Body of pancreas (tissue), 4 donors: Measurements from ENCODE around the gene DNAJC5G.
A peak's percentile ranks its signal among the peaks of the same experiment; 100 is the strongest.

Source experiments
- POLR2A ChIP-seq, 3 donors: fragments of 450-650 bp; IDR thresholded peaks; one replicate each; pipeline ENCODE4 v1.6.1; 2016; ENCODE audit warnings: antibody characterized with exemption in 3 of 3, mild to moderate bottlenecking in 2 of 3
- TF ChIP-seq, protein P1 (sequence below), 7 experiments: fragments of 450-650 bp in 4 of 7; fragments of 200-600 bp in 3 of 7; sonication (generic) in 3 of 7; IDR thresholded peaks; one replicate each; pipeline ENCODE4 v1.5.1; 2016 to 2019; ENCODE audit warnings: antibody characterized with exemption in 7 of 7

GRCh38 chr2:27264753-27265535 lies 10.3 kb upstream of the DNAJC5G start:
- TF ChIP-seq, protein P1, sequence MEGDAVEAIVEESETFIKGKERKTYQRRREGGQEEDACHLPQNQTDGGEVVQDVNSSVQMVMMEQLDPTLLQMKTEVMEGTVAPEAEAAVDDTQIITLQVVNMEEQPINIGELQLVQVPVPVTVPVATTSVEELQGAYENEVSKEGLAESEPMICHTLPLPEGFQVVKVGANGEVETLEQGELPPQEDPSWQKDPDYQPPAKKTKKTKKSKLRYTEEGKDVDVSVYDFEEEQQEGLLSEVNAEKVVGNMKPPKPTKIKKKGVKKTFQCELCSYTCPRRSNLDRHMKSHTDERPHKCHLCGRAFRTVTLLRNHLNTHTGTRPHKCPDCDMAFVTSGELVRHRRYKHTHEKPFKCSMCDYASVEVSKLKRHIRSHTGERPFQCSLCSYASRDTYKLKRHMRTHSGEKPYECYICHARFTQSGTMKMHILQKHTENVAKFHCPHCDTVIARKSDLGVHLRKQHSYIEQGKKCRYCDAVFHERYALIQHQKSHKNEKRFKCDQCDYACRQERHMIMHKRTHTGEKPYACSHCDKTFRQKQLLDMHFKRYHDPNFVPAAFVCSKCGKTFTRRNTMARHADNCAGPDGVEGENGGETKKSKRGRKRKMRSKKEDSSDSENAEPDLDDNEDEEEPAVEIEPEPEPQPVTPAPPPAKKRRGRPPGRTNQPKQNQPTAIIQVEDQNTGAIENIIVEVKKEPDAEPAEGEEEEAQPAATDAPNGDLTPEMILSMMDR (IDR thresholded peaks at IDR 0.05) = peak; percentile 16 to 63 (median 44)
- no peak for TF ChIP-seq POLR2A (IDR thresholded peaks at IDR 0.05)
